H9 (cell line): ENCODE measurements around the gene XYLB. TPM values are rescaled to one million over a fixed set of nuclear protein-coding genes. Genes with fewer than 3 reads are reported as not detected.
"Not testable (repeated sequence)": the region's sequence is repeated elsewhere in the genome, so short reads cannot be mapped to it uniquely, and the experiment has no call there.

Experiments used
- DNase-seq: peaks from one replicate; pipeline ENCODE4 v3.0.0-alpha.2; 2017
- H2AFZ ChIP-seq: one replicate; pipeline ENCODE4 v1.6.1; 2013; ENCODE audit warnings: mild to moderate bottlenecking, low read length, control low read depth, moderate library complexity
- H2AK5ac ChIP-seq: 2 replicates; pipeline ENCODE4 v1.6.1; 2013; ENCODE audit warnings: low read length, control low read depth, mixed read lengths; ENCODE audit not compliant: insufficient read length
- H2BK120ac ChIP-seq: one replicate; pipeline ENCODE4 v1.6.1; 2013; ENCODE audit warnings: low read depth, mild to moderate bottlenecking, low read length, control low read depth, inconsistent platforms; ENCODE audit not compliant: poor library complexity, severe bottlenecking
- H2BK12ac ChIP-seq: 2 replicates; pipeline ENCODE4 v1.6.1; 2013; ENCODE audit warnings: low read length, control low read depth, mixed read lengths, low read depth; ENCODE audit not compliant: insufficient read length
- H2BK15ac ChIP-seq: 2 replicates; pipeline ENCODE4 v1.6.1; 2013; ENCODE audit warnings: low read depth, low read length, control low read depth
- H2BK20ac ChIP-seq: one replicate; pipeline ENCODE4 v1.6.1; 2013; ENCODE audit warnings: low read depth, mild to moderate bottlenecking, low read length, control low read depth, inconsistent platforms; ENCODE audit not compliant: poor library complexity, severe bottlenecking
- H2BK5ac ChIP-seq: 2 replicates; pipeline ENCODE4 v1.6.1; 2013; ENCODE audit warnings: low read length, control low read depth, mixed read lengths; ENCODE audit not compliant: insufficient read length
- H3K14ac ChIP-seq: 2 replicates; pipeline ENCODE4 v1.6.1; 2013; ENCODE audit warnings: low read length, control low read depth; ENCODE audit not compliant: insufficient read depth
- H3K18ac ChIP-seq: 2 replicates; pipeline ENCODE4 v1.6.1; 2013; ENCODE audit warnings: low read depth, mild to moderate bottlenecking, mixed read lengths, low read length, control low read depth; ENCODE audit not compliant: insufficient read length
- H3K23ac ChIP-seq: 2 replicates; pipeline ENCODE4 v1.6.1; 2013; ENCODE audit warnings: low read length, control low read depth, mixed read lengths, low read depth; ENCODE audit not compliant: insufficient read length
- H3K23me2 ChIP-seq: 2 replicates; pipeline ENCODE4 v1.6.1; 2013; ENCODE audit warnings: low read depth, mild to moderate bottlenecking, mixed read lengths, low read length, control low read depth; ENCODE audit not compliant: insufficient read length, poor library complexity, severe bottlenecking
- H3K27ac ChIP-seq: 2 replicates; pipeline ENCODE4 v1.5.1; 2013; ENCODE audit warnings: low read length, control low read depth, mixed read lengths, low read depth; ENCODE audit not compliant: insufficient read length
- H3K27me3 ChIP-seq: 2 replicates; pipeline ENCODE4 v1.6.1; 2013; ENCODE audit warnings: low read length, control low read depth, inconsistent platforms; ENCODE audit not compliant: insufficient read depth
- H3K4ac ChIP-seq: 2 replicates; pipeline ENCODE4 v1.6.1; 2013; ENCODE audit warnings: low read depth, mild to moderate bottlenecking, control low read depth, inconsistent platforms, low read length, moderate library complexity
- H3K4me1 ChIP-seq: 2 replicates; pipeline ENCODE4 v1.6.1; 2013; ENCODE audit warnings: low read length, control low read depth, inconsistent platforms; ENCODE audit not compliant: insufficient read depth
- H3K4me2 ChIP-seq: 2 replicates; pipeline ENCODE4 v1.6.1; 2013; ENCODE audit warnings: low read length, control low read depth, mixed read lengths; ENCODE audit not compliant: insufficient read length, insufficient read depth
- H3K56ac ChIP-seq: 2 replicates; pipeline ENCODE4 v1.6.1; 2013; ENCODE audit warnings: low read depth, mild to moderate bottlenecking, mixed read lengths, low read length, control low read depth; ENCODE audit not compliant: insufficient read length
- H3K79me1 ChIP-seq: 2 replicates; pipeline ENCODE4 v1.6.1; 2013; ENCODE audit warnings: low read depth, mild to moderate bottlenecking, moderate library complexity, low read length, control low read depth, inconsistent platforms; ENCODE audit not compliant: insufficient read depth, poor library complexity, severe bottlenecking
- H3K79me2 ChIP-seq: 2 replicates; pipeline ENCODE4 v1.6.1; 2013; ENCODE audit warnings: low read length, control low read depth, inconsistent platforms; ENCODE audit not compliant: insufficient read depth
- H3K9ac ChIP-seq: 2 replicates; pipeline ENCODE4 v1.6.1; 2013; ENCODE audit warnings: low read length, control low read depth, mixed read lengths; ENCODE audit not compliant: insufficient read length; ENCODE audit errors: extremely low read depth
- H3K9me3 ChIP-seq: one replicate; pipeline ENCODE4 v1.6.1; 2013; ENCODE audit warnings: low read depth, low read length, inconsistent platforms; ENCODE audit not compliant: control insufficient read depth
- H3T11ph ChIP-seq: one replicate; pipeline ENCODE4 v1.6.1; 2013; ENCODE audit warnings: mild to moderate bottlenecking, low read length, control low read depth, inconsistent platforms
- H4K20me1 ChIP-seq: one replicate; pipeline ENCODE4 v1.6.1; 2013; ENCODE audit not compliant: control insufficient read depth, insufficient read length, insufficient read depth
- H4K5ac ChIP-seq: 2 replicates; pipeline ENCODE4 v1.6.1; 2013; ENCODE audit warnings: low read depth, mild to moderate bottlenecking, mixed read lengths, low read length, control low read depth; ENCODE audit not compliant: insufficient read length
- H4K8ac ChIP-seq: replicated peaks from 2 replicates; pipeline ENCODE4 v1.6.1; 2013; ENCODE audit warnings: low read length, control low read depth, mixed read lengths, low read depth; ENCODE audit not compliant: insufficient read length
- H4K91ac ChIP-seq: 2 replicates; pipeline ENCODE4 v1.6.1; 2013; ENCODE audit warnings: low read depth, mild to moderate bottlenecking, moderate library complexity, mixed read lengths, low read length, control low read depth; ENCODE audit not compliant: insufficient read length
- H3K27ac Mint-ChIP-seq, 3 experiments: 2 replicates in 2 of 3; 3 replicates in 1 of 3; pipeline ENCODE4 v1.8.0; 2020 to 2021; ENCODE audit warnings: mixed read lengths in 3 of 3, mild to moderate bottlenecking in 1 of 3, moderate library complexity in 1 of 3
- H3K27me3 Mint-ChIP-seq: 2 replicates; pipeline ENCODE4 v1.8.0; 2021; ENCODE audit warnings: low read depth, mild to moderate bottlenecking, moderate library complexity, mixed read lengths
- H3K36me3 Mint-ChIP-seq, 3 experiments: 2 replicates in 2 of 3; 3 replicates in 1 of 3; pipeline ENCODE4 v1.8.0; 2020 to 2021; ENCODE audit warnings: low read depth in 3 of 3, mixed read lengths in 3 of 3; ENCODE audit not compliant: insufficient read depth in 1 of 3
- H3K4me1 Mint-ChIP-seq, 2 experiments: 2 replicates each; pipeline ENCODE4 v1.8.0; 2020; ENCODE audit warnings: mixed read lengths in 2 of 2
- H3K4me3 Mint-ChIP-seq, 2 experiments: 2 replicates in 1 of 2; 3 replicates in 1 of 2; pipeline ENCODE4 v1.8.0; 2020 to 2021; ENCODE audit warnings: mild to moderate bottlenecking in 2 of 2, mixed read lengths in 2 of 2, moderate library complexity in 1 of 2
- H3K9me3 Mint-ChIP-seq, 2 experiments: 2 replicates in 1 of 2; 3 replicates in 1 of 2; pipeline ENCODE4 v1.8.0; 2020; ENCODE audit warnings: mild to moderate bottlenecking in 2 of 2, mixed read lengths in 2 of 2, moderate library complexity in 1 of 2
- WGBS: extraction: QIAGEN DNeasy Blood & Tissue Kit; methylation state at CpG from one replicate; pipeline ENCODE4 v1.1.7; 2013; ENCODE audit warnings: missing lambda C conversion rate, low lambda C conversion rate, mixed read lengths; ENCODE audit not compliant: insufficient read length; ENCODE audit errors: extremely low coverage; 5-methylcytosine and 5-hydroxymethylcytosine counted together
- total RNA-seq: library from RNA; stranded (reverse); gene quantifications from 2 replicates; pipeline ENCODE4 v1.2.1, GENCODE V29; 2021

XYLB gene
- total RNA-seq, 1 experiment from 2014 or later, result 2.6 TPM

DNA sequence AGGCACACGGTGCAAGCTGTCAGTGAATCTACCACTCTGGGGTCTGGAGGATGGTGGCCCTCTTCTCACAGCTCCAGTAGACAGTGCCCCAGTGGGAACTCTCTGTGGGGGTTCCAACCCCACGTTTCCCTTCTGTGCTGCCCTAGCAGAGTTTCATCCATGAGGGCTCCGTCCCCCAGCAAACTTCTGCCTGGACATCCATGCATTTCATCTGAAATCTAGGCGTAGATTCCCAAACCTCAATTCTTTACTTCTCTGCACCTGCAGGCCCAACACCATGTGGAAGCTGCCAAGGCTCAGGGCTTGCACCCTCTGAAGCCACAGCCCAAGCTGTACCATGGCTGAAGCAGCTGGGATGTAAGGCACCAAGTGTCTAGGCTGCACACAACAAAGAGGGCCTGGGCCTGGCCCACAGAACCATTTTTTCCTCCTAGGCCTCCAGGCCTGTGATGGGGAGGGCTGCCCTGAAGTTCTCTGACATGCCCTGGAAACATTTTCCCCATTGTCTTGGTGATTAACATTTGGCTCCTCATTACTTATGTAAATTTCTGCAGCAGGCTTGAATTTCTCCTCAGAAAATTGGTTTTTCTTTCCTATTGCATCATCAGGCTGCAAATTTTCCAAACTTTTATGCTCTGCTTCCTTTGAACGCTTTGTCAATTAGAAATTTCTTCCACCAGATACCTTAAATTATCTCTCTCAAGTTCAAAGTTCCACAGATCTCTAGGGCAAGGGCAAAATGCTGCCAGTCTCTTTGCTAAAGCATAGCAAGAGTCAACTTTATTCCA is 86.5 kb downstream of the XYLB start:
- H2BK5ac ChIP-seq, H3K27ac Mint-ChIP-seq, H3K4me1 Mint-ChIP-seq, H3K27me3 ChIP-seq, H3K23ac ChIP-seq, H3K56ac ChIP-seq, H2AK5ac ChIP-seq, H3K4me1 ChIP-seq, H2BK120ac ChIP-seq, H2AFZ ChIP-seq, H4K91ac ChIP-seq, H3K14ac ChIP-seq, H4K20me1 ChIP-seq, DNase-seq, H4K5ac ChIP-seq, H3K79me2 ChIP-seq, H3K9ac ChIP-seq, H3K23me2 ChIP-seq, H3K4me2 ChIP-seq, H3K27ac ChIP-seq, H2BK12ac ChIP-seq, H3T11ph ChIP-seq, H2BK20ac ChIP-seq, H4K8ac ChIP-seq, H3K4ac ChIP-seq, H2BK15ac ChIP-seq, H3K79me1 ChIP-seq, H3K18ac ChIP-seq, H3K4me3 Mint-ChIP-seq: not testable (repeated sequence)
- peaks cover 72 to 78% of the 10 kb centered on the region in 2 experiments for H3K9me3 Mint-ChIP-seq
- WGBS, result no CpG with 5 or more reads among the region's 5 CpGs
- H3K27me3 Mint-ChIP-seq, result peaks cover 14% of the 10 kb centered on the region
- H3K9me3 ChIP-seq, result peaks cover 31% of the 10 kb centered on the region
- peaks cover 31 to 45% (median 41%) of the 10 kb centered on the region in 3 experiments for H3K36me3 Mint-ChIP-seq

GRCh38 chr3:38433661-38434060 is 87.1 kb downstream of the XYLB start:
- peaks cover 31% of the 10 kb centered on the region for H3K9me3 ChIP-seq
- not testable (repeated sequence) for H3K23ac ChIP-seq, H3K4me3 Mint-ChIP-seq, H3K27ac ChIP-seq, H3K9ac ChIP-seq, H3K79me2 ChIP-seq, H2BK5ac ChIP-seq, H2BK20ac ChIP-seq, H4K91ac ChIP-seq, H3K23me2 ChIP-seq, H2AK5ac ChIP-seq, H2AFZ ChIP-seq, H3K79me1 ChIP-seq, H4K8ac ChIP-seq, H2BK12ac ChIP-seq, H2BK15ac ChIP-seq, H4K20me1 ChIP-seq, H3K4me1 ChIP-seq, H3K56ac ChIP-seq, H3T11ph ChIP-seq, H3K4ac ChIP-seq, H3K4me2 ChIP-seq, H3K4me1 Mint-ChIP-seq, DNase-seq, H2BK120ac ChIP-seq, H3K14ac ChIP-seq, H3K27me3 ChIP-seq, H3K27ac Mint-ChIP-seq, H3K18ac ChIP-seq, H4K5ac ChIP-seq
- peaks cover 14% of the 10 kb centered on the region for H3K27me3 Mint-ChIP-seq
- peaks cover 76 to 81% of the 10 kb centered on the region in 2 experiments for H3K9me3 Mint-ChIP-seq
- no CpG with 5 or more reads among the region's 2 CpGs for WGBS
- H3K36me3 Mint-ChIP-seq, result peaks cover 33 to 45% (median 45%) of the 10 kb centered on the region in 3 experiments
